Measurements from ENCODE around the gene SNRPB.
"Not testable (repeated sequence)": the region's sequence is repeated elsewhere in the genome, so short reads cannot be mapped to it uniquely, and the experiment has no call there.

SNRPB gene

DNA sequence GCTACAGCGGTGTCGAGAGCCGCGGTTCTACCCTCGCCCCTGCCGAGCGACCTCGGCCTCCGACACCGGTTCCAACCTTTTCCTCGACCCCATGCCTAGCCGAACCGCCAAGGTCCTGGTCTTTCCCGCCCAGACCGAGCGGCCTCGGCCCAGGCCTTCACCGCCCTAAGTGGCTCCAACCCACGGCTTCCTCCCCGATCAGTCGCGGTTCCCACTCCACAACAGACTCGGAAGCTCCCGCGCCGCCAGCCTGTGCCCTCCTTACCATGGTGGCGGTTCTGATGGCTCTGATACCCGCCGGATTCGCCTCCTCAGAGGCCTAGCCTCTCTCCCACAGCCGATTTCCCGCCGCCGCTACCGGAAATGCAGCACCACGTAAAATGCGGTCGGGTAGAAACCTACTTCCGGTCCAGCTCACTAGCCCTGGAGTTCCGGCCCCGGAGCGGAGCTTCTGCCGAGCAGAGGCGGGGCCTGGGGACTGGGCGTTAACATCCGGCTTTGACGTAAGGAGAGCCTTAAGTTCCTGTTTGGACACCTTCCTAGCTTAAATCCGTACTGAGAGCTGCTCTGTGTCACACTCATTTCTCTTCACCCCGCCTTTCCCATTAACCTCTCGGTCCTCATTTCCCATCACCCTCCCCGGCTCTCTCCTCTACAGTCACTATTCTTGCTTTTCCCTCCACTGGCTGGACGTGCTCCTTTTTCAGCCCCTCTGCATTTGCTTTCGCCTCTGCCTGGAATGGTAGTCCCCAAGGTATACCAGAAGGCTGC, at the start of gene SNRPB:
TSS of gene SNRPB (minus strand) at position 367 of the 771 bp plus-strand sequence. CDS start at position 268, 99 bp downstream.
- peak; percentile 94 to 97 (median 95) for DNase-seq (ENCODE audit: low read depth in 3 of 3)

DNA sequence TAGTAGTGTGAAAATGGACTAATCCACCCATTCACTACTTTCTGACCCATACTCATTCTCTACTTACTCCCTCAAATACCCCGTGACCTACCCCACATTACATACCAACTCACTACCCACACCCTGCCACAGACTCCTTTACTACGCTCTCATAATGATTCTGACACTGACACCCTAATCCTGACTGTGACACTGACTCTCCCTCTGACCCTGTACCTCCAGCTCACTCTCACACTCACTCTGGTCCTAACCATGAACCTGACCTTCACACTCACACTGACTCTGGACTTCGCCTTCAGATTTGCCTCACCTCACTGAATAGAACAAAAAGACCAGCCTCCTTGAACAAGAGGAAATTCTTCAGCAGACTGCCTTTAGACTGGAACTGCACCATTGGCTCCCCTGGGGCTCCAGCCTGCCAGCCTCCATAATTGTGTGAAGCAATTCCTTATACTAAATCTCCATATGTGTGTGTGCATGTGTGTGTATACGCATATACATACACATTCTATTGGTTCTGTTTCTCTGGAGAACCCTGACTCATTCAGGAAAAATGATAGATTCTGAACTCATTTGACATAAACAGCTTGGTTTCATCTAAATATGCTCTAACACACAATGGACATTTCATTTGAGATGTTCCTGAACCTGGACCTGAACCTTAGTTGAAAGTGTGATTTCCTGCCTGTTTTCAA, 48.7 kb upstream of the SNRPB start:
- no peak for DNase-seq (ENCODE audit: low read depth in 3 of 3)

DNA sequence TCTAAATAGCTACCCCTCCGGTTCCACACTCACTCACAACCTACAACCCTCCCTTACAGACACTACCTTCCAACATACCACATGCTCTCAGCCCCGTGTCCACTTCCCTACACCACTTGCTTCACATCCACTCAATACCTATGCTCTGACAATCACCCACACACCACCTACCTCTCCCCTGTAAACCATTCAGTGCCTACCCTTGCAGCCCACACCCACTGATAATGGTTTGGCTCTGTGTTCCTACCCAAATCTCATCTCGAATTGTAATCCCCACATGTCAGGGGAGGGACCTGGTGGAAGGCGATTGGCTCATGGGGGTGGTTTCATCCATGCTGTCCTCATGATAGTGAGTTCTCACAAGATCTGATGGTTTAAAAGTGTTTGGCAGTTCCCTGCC, 48.0 kb upstream of the SNRPB start:
- DNase-seq (ENCODE audit: low read depth in 3 of 3) = no peak

DNA sequence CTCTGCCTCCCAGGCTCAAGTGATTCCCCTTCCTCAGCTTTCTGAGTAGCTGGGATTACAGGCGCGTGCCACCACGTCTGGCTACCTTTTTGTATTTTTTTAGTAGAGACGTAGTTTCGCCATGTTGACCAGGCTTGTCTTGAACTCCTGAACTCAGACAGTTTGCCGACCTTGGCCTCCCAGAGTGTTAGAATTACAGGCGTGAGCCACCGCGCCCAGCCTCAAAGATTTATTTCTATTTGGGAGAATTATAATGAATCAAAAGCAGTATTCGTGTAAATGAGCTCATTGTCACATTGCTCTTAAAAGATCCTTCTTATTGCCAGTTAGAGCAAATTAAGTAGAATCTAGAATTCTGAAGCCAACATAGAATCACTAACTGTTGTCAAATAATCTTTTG, 47.5 kb upstream of the SNRPB start:
- DNase-seq (ENCODE audit: low read depth in 3 of 3) = no peak

DNA sequence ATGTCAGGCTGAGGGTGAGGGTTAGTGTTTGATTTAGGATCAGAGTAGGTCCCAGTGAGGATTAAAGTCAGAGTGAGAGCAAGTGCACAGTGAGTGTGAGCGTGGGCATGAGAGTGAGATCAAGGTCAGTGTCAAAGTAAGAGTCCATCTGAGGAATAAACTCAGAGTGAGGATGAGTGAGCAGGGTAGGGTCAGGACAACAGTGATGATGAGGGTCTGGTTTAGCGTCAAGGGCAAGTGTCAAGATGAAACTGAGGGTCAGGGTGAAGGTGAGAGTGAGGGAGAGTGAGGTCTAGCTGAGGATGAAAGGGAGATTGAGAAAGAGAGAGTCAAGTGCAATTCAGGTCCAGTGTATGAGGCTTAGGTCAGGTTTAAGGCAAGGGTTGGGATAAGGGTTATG, 45.8 kb upstream of the SNRPB start:
- no peak for DNase-seq (ENCODE audit: low read depth in 3 of 3)

DNA sequence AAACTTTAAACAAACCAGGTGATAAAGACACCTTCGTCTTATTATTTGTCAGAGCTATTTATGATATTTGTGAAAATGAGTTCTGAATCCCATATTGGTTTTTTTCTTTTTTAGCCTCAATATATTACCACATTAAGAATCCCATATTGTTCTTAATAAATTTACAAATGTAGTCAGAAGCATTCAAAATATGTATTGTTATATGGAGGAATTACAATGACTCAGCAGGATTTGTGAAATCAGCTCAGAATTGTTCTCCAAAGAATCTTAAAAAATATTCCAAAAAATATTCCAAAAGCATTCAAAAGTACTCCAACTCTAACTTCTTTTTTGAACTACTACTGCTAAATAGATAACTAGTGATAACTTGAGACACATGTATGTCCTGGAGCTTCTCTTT, 44.6 kb upstream of the SNRPB start:
- no peak for DNase-seq (ENCODE audit: low read depth in 3 of 3)

DNA sequence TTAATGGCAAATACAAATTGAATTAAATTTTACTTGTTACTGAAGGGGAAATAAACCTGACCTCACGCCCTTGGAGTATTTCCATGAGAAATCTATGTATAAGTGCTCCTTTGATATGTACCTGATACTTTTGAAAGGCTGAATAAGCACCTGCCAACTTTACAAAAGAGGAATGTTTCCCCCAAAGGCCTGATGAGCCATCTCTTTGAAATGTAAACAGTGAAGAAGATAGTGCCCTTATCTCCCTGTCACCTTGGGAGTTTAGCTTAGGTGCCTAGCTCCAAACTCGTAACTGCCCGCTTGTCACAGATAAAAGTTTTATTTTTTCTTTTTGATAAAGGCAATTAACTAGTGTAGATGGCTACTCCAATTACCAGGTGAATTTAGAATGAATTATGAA, 39.2 kb upstream of the SNRPB start:
- no peak for DNase-seq (ENCODE audit: low read depth in 3 of 3)

DNA sequence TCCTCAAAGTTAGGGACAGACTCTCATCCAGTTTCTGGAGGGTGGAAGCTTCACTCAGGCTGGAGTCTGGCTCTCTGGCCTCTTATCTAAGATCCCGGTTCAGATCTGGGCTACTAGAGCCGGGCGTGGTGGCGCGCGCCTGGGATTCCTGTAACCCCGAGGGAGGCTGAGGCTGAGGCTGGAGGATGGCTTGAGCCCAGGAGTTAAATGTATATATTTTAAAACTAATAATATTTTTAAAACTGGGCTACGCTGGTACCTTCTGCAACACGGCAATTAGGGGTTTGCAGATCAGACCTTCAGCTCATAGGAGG, 38.8 kb upstream of the SNRPB start:
- no peak for DNase-seq (ENCODE audit: low read depth in 3 of 3)

DNA sequence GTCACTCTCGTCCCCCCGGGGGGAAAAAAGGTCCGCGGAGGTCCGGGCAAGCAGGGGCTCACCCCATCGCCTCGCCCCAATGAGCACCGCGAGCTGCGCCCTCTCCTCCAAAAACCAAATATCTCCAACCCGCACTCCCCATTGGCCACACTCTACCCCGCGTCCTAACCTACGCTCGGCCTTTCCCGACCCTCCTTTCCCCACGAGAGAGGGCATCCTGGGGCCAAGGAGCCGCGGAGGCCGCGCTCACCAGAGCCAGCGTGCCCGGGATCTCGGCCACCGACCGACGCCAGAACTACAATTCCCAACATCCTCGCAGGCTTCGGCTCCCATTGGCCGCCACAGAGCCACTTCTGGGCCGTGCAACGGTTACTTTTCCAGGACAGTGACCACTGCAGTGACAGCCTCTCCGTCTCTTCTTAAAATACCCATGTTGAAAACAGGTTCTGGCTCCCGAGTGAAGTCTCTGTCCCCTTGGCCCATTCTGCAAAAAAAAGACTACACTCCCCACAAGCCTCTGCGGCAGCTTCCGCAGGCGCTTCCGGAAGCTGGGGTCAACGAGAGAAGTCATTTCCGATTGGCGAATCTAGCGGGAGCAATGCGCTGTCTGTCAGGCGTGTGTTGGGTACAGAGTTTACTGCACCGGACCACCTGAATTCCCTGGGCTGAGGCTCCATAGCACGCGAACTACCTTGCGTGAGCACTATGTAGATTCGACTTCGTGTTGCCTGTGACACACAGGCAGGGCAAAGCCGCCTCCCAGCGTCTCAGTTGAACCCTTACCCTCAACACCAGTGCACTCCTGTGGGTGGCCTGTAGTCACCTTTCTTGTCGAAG, 38.3 kb upstream of the SNRPB start, which contains the start of gene ZNF343:
TSS of gene ZNF343 (minus strand) at position 285 of the 837 bp plus-strand sequence. CDS start 15,020 bp downstream, outside the sequence.
- DNase-seq (ENCODE audit: low read depth in 3 of 3) = peak; percentile 60 to 71 (median 66)

DNA sequence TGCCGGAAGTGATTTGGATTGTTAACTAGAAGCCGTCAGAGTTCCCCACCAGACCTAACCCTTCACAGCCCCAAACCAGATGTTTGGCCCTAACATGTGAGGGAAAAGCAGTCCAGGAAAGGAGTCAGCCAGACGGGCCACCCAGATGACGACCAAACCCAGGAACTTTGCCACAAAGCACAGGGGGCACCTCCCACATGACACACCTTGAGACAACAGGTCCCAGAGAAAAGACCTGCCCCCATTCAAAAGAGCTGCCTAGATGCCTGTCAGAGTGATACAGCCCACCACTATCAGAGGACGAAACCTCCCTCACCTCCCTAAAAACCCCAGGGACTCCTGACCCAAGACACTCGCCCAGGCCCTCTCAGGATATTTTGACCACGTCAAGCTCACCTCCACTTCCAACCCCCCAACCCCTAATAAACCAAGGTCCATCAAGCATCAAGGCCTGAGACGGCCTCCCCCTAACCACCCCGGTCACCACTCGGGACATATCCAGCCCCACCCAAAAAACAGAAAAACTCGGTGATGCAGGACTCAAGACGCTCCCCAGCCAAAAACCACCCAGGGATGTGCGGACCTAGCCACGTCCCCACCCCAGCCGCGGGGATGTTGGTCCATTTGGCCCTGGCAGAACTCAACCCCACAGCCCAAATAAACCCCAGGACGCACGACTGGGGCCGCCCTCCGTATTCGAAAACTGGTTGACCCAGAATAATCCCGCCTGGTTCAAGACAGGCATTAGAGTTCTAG, 37.5 kb upstream of the SNRPB start:
- DNase-seq (ENCODE audit: low read depth in 3 of 3) = no peak

DNA sequence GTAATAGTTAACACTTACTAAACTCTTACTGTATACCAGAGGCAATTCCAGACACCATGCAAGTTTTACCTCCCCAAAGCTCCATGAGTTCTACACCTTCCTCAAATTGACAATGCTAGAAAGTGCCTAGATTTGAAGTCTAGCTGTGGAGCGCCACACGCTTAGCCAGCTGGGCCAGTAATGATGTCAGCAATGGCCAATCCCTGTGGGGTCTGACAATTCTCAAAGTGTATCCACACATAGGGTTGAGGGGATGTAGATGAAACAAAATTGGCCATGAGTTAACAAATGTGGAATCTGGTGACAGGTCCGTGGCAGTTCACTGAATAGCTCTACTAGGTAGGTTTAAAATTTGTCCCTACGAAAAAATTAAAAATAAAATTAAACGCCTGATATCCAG, 36.9 kb upstream of the SNRPB start:
- no peak for DNase-seq (ENCODE audit: low read depth in 3 of 3)

DNA sequence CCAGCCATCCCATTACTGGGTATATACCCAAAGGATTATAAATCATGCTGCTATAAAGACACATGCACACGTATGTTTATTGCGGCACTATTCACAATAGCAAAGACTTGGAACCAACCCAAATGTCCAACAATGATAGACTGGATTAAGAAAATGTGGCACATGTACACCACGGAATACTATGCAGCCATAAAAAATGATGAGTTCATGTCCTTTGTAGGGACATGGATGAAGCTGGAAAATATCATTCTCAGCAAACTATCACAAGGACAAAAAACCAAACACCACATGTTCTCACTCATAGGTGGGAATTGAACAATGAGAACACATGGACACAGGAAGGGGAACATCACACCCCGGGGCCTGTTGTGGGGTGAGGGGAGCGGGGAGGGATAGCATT, 35.8 kb upstream of the SNRPB start:
- DNase-seq (ENCODE audit: low read depth in 3 of 3) = not testable (repeated sequence)

DNA sequence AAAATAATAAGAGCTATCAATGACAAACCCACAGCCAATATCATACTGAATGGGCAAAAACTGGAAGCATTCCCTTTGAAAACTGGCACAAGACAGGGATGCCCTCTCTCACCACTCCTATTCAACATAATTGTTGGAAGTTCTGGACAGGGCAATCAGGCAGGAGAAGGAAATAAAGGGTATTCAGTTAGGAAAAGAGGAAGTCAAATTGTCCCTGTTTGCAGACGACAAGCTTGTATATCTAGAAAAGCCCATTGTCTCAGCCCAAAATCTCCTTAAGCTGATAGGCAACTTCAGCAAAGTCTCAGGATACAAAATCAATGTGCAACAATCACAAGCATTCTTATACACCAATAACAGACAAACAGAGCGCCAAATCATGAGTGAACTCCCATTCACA, 34.2 kb upstream of the SNRPB start:
- not testable (repeated sequence) for DNase-seq (ENCODE audit: low read depth in 3 of 3)

DNA sequence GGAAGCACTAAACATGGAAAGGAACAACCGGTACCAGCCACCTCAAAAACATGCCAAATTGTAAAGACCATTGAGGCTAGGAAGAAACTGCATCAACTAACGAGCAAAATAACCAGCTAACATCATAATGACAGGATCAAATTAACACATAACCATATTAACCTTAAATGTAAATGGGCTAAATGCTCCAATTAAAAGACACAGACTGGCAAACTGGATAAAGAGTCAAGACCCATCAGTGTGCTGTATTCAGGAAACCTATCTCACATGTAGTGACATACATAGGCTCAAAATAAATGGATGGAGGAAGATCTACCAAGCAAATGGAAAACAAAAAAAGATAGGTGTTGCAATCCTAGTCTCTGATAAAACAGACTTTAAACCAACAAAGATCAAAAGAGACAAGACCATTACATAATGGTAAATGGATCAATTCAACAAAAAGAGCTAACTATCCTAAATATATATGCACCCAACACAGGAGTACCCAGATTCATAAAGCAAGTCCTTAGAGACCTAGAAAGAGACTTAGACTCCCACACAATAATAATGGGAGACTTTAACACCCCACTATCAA, 32.3 kb upstream of the SNRPB start:
- DNase-seq (ENCODE audit: low read depth in 3 of 3) = not testable (repeated sequence)

DNA sequence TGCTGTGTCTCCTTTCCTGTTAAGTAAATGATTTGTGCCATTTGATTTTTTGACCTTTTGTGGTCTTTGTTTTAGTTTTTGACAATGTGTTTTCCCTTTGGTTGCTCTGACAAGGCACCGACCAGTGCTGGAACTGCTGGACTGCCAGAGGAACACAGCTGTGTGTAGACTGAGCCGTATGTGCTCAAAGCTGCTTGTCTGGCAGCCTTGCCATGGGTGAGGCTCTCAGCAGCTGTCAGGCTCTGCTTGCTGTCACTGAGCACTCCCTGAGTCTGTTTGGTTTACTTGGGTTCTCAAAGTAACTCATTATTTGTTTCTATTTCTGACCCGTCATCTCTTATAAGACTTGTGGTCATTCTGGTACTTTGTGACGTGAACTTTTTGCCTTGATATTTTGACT, 15.1 kb upstream of the SNRPB start:
- no peak for DNase-seq (ENCODE audit: low read depth in 3 of 3)

DNA sequence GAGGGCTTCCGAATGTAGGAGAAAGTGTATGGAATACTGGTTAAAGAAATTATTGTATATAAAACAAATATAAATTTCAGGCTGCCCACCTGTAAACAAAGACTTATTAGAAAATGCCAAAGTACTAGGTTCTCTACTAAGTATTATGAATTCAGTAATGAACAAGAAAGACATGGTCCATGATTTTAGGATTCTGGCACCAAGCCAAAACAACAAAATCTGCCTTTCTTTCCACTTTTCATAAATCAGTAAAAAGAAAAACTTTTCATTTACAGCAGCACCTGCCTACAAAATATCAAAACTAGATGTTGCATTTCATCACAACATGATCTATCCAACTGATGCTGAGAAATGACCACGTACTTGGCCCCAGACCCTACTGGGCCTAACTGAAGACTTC, 14.5 kb upstream of the SNRPB start:
- DNase-seq (ENCODE audit: low read depth in 3 of 3) = no peak

DNA sequence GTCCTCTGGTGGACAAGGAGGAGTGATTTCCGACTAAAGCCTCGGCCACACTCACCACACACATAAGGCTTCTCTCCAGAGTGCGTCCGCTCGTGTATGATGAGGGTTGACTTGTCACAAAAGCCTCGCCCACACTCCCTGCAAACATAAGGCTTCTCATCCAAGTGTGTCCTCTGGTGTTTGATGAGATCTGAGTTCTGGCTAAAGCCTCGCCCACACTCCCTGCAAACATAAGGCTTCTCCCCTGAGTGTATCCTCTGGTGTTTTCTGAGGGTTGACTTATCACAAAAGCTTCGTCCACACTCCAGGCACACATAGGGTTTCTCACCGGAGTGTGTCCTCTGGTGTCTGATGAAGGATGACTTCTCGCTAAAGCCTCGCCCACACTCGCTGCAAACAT, 12.9 kb upstream of the SNRPB start:
- DNase-seq (ENCODE audit: low read depth in 3 of 3) = no peak

DNA sequence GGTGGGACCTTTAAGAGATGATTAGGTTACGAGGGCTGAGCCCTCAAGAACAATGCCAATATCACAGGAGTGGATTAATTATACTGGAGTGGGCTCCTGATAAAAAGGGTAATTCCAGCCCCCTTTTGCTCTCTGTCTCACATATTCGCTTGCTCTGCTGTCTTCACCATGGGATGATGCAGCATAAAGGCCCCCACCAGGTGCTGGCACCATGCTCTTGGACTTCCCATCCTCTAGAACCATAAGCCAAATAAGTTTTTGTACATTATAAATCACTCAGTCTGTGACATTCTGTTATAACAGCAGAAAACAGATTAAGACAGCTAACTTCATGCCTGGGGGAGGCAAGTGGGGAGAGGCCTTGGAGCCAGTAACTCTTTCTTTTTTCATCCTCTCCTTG, 9.8 kb upstream of the SNRPB start:
- DNase-seq (ENCODE audit: low read depth in 3 of 3) = no peak

DNA sequence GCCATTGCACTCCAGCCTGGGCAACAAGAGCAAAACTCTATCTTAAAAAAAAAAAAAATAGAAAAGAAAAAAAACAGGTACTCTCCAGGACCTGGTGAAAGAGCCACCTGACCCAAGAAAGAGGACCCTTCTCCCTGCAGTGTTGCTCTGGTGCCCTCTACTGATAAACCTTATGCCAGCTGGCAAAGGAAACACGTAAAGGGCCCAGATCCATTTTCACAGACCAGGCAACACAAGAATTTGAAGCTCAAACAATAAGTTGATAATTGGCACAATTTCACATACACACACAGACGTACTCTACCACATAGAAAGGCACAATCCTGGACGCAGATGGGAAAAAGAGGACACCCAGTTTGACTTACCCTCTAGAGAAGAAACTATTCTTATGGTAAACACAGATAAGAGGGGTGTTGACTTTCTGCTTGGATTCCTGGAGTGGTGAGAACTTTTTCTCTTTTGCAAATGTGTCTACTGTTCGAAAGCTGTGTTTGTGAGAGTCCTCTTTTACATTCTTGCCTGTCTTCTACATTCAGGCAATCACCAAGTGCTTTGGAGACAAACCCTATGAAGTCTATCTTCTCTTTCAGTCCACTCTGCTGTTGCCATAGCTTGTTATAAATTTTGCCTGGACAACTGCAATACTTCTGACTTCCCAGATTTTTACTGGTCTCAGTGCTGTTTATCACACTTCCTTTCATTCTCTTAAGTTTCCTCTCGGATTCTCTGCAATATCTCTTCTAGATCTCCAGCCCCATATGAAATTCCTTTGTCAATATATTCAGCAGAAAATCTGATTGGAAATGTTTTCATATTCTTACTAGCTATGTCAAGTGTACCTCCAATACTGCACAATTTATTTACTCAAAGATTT, 6.4 kb upstream of the SNRPB start:
- no peak for DNase-seq (ENCODE audit: low read depth in 3 of 3)

Data from stimulated activated CD4-positive, alpha-beta T cell treated with anti-CD3 and anti-CD28 coated beads, TNF-alpha, amount 100 ng/mL, for 24 hours (primary cell).